Measurements from ENCODE around the gene GPHN. TPM values are rescaled to one million over a fixed set of nuclear protein-coding genes. Genes with fewer than 3 reads are reported as not detected.

Gene GPHN
- total and polyA plus RNA-seq, 10 of the 15 experiments (the other 5 are each of a cell fraction or from before 2014, with no cell fraction given), result 22.3 to 48.8 (median 33.1) TPM

DNA sequence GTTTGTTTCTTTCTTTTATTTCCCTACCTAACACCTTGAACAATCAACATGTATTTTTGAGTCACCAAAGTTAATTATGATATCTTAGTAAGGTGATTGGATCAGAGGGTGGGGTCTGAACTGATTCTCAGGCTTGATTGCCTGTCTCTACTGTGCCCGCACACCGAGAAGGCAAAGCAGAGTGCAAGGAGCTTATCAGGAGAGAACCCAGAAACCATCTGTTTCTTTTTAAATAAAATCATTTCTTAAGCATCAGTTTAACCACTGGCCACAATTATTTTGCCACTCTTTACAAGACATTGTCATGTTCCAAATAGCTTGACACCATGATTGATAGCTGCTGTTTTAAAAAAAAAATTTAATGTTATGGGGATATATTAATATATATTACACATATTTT, 684.4 kb downstream of the GPHN start:
- in situ Hi-C loops (cut with MboI) (no loop called here), intact Hi-C loops (cut with micrococcal nuclease; ENCODE audit: unreplicated experiment) (no loop called here)
- no peaks in the 10 kb centered on the region for H3K9me3 ChIP-seq (replicated peaks; ENCODE audit: control insufficient read depth, insufficient read depth, low read length)
- FAIRE-seq, result no peak
- no peak overlapping the region for H3K9ac ChIP-seq (ENCODE audit: control insufficient read depth, insufficient read depth, low read length)
- H3K79me2 ChIP-seq (ENCODE audit: control insufficient read depth, insufficient read depth, low read length), result no peaks in the 10 kb centered on the region
- no peak overlapping the region for H3K4me3 ChIP-seq
- no peak overlapping the region for H3K4me2 ChIP-seq (ENCODE audit: control insufficient read depth, insufficient read depth)
- no peaks in the 10 kb centered on the region for H3K36me3 ChIP-seq (ENCODE audit: control insufficient read depth in 2 of 2, insufficient read depth in 2 of 2, low read length in 1 of 2)
- H3K27ac ChIP-seq (ENCODE audit: control insufficient read depth, insufficient read depth), result no peak overlapping the region
- WGBS (ENCODE audit: insufficient coverage, insufficient replicate concordance, low lambda C conversion rate, missing lambda C conversion rate), result 100% methylated on average over 2 of the region's 2 CpGs
- H4K20me1 ChIP-seq (ENCODE audit: control insufficient read depth, insufficient read depth), result no peaks in the 10 kb centered on the region
- POLR2A ChIA-PET, result no interaction called here
- BruUV-seq (replicated peaks), result no TSS peak
- no peak for DNase-seq (ENCODE audit: low read depth, low spot score)
- no peak overlapping the region for H2AFZ ChIP-seq (ENCODE audit: control insufficient read depth, low read depth, low read length)
- no peaks in the 10 kb centered on the region for H3K27me3 ChIP-seq (replicated peaks in 1 of 2; ENCODE audit: control insufficient read depth in 2 of 2, insufficient read depth in 2 of 2, low read length in 1 of 2)
- RAD21 ChIA-PET (ENCODE audit: unreplicated experiment), result interaction anchor here (1.2 to 2.1 kb wide), 3 partner anchors 93 to 790 kb away, joined by 3 to 5 read pairs (median 3); no protein-coding TSS in a partner anchor
- SMC1A ChIA-PET (ENCODE audit: uncharacterized antibody, unreplicated experiment), result interaction anchor here (0.7 kb wide), 1 partner anchor 1717 kb away, joined by 3 read pairs; no protein-coding TSS in a partner anchor
- ATAC-seq, result no peak
- CTCF ChIA-PET, result interaction anchor here (1.8 kb wide), 1 partner anchor 93 kb away, joined by 5 read pairs; no protein-coding TSS in a partner anchor
- H3K4me1 ChIP-seq (ENCODE audit: control insufficient read depth, insufficient read depth, low read length), result no peaks in the 10 kb centered on the region
- TF ChIP-seq POU2F2 (IDR thresholded peaks at IDR 0.05; ENCODE audit: borderline replicate concordance, low read depth, low read length), result no peak
- TF ChIP-seq ZNF384 (IDR thresholded peaks at IDR 0.05; ENCODE audit: borderline replicate concordance, low read depth, low read length), result no peak
- TF ChIP-seq POLR2A (IDR thresholded peaks at IDR 0.05; ENCODE audit: low read depth, low read length), result no peak
- no peak for TF ChIP-seq EGR1 (IDR thresholded peaks at IDR 0.05; ENCODE audit: borderline replicate concordance in 1 of 2, low read depth in 2 of 2, low read length in 2 of 2)
- no peak for TF ChIP-seq CBFB (IDR thresholded peaks at IDR 0.05; ENCODE audit: low read depth)
- TF ChIP-seq, protein P1, sequence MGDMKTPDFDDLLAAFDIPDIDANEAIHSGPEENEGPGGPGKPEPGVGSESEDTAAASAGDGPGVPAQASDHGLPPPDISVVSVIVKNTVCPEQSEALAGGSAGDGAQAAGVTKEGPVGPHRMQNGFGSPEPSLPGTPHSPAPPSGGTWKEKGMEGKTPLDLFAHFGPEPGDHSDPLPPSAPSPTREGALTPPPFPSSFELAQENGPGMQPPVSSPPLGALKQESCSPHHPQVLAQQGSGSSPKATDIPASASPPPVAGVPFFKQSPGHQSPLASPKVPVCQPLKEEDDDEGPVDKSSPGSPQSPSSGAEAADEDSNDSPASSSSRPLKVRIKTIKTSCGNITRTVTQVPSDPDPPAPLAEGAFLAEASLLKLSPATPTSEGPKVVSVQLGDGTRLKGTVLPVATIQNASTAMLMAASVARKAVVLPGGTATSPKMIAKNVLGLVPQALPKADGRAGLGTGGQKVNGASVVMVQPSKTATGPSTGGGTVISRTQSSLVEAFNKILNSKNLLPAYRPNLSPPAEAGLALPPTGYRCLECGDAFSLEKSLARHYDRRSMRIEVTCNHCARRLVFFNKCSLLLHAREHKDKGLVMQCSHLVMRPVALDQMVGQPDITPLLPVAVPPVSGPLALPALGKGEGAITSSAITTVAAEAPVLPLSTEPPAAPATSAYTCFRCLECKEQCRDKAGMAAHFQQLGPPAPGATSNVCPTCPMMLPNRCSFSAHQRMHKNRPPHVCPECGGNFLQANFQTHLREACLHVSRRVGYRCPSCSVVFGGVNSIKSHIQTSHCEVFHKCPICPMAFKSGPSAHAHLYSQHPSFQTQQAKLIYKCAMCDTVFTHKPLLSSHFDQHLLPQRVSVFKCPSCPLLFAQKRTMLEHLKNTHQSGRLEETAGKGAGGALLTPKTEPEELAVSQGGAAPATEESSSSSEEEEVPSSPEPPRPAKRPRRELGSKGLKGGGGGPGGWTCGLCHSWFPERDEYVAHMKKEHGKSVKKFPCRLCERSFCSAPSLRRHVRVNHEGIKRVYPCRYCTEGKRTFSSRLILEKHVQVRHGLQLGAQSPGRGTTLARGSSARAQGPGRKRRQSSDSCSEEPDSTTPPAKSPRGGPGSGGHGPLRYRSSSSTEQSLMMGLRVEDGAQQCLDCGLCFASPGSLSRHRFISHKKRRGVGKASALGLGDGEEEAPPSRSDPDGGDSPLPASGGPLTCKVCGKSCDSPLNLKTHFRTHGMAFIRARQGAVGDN (IDR thresholded peaks at IDR 0.05), result no peak
- TF ChIP-seq, protein P2, sequence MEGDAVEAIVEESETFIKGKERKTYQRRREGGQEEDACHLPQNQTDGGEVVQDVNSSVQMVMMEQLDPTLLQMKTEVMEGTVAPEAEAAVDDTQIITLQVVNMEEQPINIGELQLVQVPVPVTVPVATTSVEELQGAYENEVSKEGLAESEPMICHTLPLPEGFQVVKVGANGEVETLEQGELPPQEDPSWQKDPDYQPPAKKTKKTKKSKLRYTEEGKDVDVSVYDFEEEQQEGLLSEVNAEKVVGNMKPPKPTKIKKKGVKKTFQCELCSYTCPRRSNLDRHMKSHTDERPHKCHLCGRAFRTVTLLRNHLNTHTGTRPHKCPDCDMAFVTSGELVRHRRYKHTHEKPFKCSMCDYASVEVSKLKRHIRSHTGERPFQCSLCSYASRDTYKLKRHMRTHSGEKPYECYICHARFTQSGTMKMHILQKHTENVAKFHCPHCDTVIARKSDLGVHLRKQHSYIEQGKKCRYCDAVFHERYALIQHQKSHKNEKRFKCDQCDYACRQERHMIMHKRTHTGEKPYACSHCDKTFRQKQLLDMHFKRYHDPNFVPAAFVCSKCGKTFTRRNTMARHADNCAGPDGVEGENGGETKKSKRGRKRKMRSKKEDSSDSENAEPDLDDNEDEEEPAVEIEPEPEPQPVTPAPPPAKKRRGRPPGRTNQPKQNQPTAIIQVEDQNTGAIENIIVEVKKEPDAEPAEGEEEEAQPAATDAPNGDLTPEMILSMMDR (IDR thresholded peaks at IDR 0.05 in 2 of 3, conservative IDR thresholded peaks at IDR 0.05 in 1 of 3; ENCODE audit: control insufficient read depth in 2 of 3, extremely low read depth in 1 of 3, insufficient read depth in 1 of 3, low read depth in 3 of 3, low read length in 3 of 3), result no peak
- no peak for TF ChIP-seq JUND (IDR thresholded peaks at IDR 0.05; ENCODE audit: low read depth, low read length)
- no peak for TF ChIP-seq NBN (IDR thresholded peaks at IDR 0.05)
- no peak for TF ChIP-seq MTA3 (IDR thresholded peaks at IDR 0.05; ENCODE audit: borderline replicate concordance, low read length)
- no peak for TF ChIP-seq KDM1A (IDR thresholded peaks at IDR 0.05; ENCODE audit: borderline replicate concordance)
- no peak for TF ChIP-seq CHD1 (IDR thresholded peaks at IDR 0.05; ENCODE audit: low read depth, low read length)
- no peak for TF ChIP-seq HDAC2 (IDR thresholded peaks at IDR 0.05)
- TF ChIP-seq, protein P3, sequence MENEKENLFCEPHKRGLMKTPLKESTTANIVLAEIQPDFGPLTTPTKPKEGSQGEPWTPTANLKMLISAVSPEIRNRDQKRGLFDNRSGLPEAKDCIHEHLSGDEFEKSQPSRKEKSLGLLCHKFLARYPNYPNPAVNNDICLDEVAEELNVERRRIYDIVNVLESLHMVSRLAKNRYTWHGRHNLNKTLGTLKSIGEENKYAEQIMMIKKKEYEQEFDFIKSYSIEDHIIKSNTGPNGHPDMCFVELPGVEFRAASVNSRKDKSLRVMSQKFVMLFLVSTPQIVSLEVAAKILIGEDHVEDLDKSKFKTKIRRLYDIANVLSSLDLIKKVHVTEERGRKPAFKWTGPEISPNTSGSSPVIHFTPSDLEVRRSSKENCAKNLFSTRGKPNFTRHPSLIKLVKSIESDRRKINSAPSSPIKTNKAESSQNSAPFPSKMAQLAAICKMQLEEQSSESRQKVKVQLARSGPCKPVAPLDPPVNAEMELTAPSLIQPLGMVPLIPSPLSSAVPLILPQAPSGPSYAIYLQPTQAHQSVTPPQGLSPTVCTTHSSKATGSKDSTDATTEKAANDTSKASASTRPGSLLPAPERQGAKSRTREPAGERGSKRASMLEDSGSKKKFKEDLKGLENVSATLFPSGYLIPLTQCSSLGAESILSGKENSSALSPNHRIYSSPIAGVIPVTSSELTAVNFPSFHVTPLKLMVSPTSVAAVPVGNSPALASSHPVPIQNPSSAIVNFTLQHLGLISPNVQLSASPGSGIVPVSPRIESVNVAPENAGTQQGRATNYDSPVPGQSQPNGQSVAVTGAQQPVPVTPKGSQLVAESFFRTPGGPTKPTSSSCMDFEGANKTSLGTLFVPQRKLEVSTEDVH (IDR thresholded peaks at IDR 0.05; ENCODE audit: low read depth, partially characterized antibody), result no peak
